Measurements from ENCODE around the gene KYAT1. TPM values are rescaled to one million over a fixed set of nuclear protein-coding genes. Genes with fewer than 3 reads are reported as not detected.
A peak's percentile ranks its signal among the peaks of the same experiment; 100 is the strongest.
"Not testable (repeated sequence)": the region's sequence is repeated elsewhere in the genome, so short reads cannot be mapped to it uniquely, and the experiment has no call there.

The KYAT1 gene
- total RNA-seq, 2 donors from 2014 or later, result 5.4 to 14.2 TPM

DNA sequence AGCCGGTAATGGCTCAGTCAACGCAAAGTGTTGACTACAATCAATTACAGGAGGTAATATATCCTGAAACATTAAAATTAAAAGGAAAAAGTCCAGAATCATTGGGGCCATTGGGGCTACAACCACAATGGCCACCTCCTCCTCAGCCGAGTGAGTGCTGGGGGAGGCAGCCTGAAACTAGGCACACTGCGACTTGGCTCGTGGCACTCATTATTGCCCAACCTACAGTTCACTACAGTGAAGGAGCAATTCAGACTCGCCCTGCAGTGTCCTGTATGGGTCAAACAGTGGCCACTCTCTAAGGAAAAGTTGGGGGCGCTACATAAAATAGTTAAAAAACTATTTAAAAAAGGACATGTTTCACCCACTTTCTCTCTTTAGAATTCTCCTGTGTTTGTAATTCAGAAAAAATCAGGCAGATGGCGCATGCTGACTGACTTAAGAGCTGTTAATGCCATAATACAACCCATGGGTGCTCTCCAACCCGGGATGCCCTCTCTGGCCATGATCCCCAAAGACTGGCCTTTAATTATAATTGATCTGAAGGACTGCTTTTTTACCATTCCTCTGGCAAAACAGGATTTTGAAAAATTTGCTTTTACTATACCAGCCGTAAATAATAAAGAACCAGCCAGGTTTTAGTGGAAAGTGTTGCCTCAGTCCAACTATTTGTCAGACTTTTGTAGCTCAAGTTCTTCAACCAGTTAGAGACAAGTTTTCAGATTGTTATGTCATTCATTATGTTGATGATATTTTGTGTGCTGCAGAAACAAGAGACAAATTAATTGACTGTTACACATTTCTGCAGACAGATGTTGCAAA lies 29.8 kb downstream of the KYAT1 start:
- H3K9me3 ChIP-seq; DNase-seq (ENCODE audit: low spot score); H3K27me3 ChIP-seq (replicated peaks; ENCODE audit: insufficient read depth); H3K4me1 ChIP-seq (ENCODE audit: control insufficient read depth in 1 of 2, low read depth in 2 of 2); H3K4me3 ChIP-seq; H3K27ac ChIP-seq; ATAC-seq (ENCODE audit: insufficient number of reproducible peaks, low FRiP score, low read depth); H3K36me3 ChIP-seq: not testable (repeated sequence)
- TF ChIP-seq, protein P1, sequence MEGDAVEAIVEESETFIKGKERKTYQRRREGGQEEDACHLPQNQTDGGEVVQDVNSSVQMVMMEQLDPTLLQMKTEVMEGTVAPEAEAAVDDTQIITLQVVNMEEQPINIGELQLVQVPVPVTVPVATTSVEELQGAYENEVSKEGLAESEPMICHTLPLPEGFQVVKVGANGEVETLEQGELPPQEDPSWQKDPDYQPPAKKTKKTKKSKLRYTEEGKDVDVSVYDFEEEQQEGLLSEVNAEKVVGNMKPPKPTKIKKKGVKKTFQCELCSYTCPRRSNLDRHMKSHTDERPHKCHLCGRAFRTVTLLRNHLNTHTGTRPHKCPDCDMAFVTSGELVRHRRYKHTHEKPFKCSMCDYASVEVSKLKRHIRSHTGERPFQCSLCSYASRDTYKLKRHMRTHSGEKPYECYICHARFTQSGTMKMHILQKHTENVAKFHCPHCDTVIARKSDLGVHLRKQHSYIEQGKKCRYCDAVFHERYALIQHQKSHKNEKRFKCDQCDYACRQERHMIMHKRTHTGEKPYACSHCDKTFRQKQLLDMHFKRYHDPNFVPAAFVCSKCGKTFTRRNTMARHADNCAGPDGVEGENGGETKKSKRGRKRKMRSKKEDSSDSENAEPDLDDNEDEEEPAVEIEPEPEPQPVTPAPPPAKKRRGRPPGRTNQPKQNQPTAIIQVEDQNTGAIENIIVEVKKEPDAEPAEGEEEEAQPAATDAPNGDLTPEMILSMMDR (IDR thresholded peaks at IDR 0.05), result peak; percentile 70

DNA sequence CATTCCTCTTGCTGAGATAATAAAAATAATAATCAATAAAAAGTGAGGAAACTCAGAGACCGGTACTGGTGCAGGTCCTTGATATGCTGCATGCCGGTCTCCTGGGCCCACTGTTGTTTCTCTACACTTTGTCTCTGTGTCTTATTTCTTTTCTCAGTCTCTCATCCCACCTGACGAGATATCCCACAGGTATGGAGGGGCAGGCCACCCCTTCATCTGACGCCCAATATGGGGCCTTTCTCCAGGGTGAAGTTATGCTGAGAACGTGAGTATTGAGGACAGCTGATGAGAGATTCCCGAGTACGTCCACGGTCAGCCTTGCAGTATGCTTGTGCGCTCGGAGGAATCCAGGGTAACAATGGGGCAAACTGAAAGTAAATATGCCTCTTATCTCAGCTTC lies 30.7 kb downstream of the KYAT1 start:
- H3K27me3 ChIP-seq (replicated peaks; ENCODE audit: insufficient read depth); H3K36me3 ChIP-seq; DNase-seq (ENCODE audit: low spot score); ATAC-seq (ENCODE audit: insufficient number of reproducible peaks, low FRiP score, low read depth); H3K4me1 ChIP-seq (ENCODE audit: control insufficient read depth in 1 of 2, low read depth in 2 of 2); H3K4me3 ChIP-seq; H3K27ac ChIP-seq; H3K9me3 ChIP-seq: not testable (repeated sequence)

DNA sequence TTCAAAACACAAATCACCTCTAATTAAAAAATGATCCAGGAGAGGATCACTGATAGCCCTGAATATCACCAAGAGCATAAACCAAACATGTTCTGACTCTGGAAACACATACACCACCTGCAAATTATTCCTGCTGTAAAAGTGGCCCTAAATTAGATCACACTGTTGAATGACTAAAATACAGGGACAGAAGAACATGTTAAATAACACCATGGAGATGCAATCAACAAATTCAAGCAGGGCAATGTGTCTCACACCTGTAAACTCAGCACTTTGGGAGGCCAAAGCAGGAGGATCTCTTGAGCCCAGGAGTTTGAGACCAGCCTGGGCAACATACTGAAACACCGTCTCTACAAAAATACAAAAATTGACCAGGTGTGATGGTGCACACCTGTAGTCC lies 33.9 kb downstream of the KYAT1 start:
- DNase-seq (ENCODE audit: low spot score), result no peak
- no peaks in the 10 kb centered on the region for H3K4me1 ChIP-seq (ENCODE audit: control insufficient read depth in 1 of 2, low read depth in 2 of 2)

DNA sequence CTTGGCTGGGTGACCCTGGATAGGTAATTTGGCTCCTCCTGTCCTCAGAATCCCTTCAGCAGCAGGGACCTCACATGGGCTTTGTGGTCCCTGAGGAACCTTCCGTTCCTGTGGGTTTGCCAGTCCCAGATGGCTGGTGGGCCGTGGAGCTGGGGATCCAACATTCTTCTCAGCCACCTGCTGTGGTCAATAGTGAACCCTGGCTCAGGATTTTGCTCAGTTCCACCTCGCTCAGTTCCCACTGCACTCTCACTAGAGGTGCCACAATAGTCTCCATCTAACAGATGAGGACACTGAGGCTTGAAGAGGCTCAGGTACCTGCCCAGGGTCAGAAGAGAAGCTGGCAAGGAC lies 35.1 kb downstream of the KYAT1 start:
- TF ChIP-seq, protein P1 (IDR thresholded peaks at IDR 0.05), result no peak

More for the DNA sequence above, 33.9 kb downstream of the KYAT1 start:
- H3K27me3 ChIP-seq (replicated peaks; ENCODE audit: insufficient read depth), result no peaks in the 10 kb centered on the region
- TF ChIP-seq, protein P1 (IDR thresholded peaks at IDR 0.05), result no peak
- no peak overlapping the region for H3K27ac ChIP-seq
- H3K9me3 ChIP-seq, result no peaks in the 10 kb centered on the region
- ATAC-seq (ENCODE audit: insufficient number of reproducible peaks, low FRiP score, low read depth), result no peak
- no peaks in the 10 kb centered on the region for H3K36me3 ChIP-seq
- H3K4me3 ChIP-seq, result no peak overlapping the region

DNA sequence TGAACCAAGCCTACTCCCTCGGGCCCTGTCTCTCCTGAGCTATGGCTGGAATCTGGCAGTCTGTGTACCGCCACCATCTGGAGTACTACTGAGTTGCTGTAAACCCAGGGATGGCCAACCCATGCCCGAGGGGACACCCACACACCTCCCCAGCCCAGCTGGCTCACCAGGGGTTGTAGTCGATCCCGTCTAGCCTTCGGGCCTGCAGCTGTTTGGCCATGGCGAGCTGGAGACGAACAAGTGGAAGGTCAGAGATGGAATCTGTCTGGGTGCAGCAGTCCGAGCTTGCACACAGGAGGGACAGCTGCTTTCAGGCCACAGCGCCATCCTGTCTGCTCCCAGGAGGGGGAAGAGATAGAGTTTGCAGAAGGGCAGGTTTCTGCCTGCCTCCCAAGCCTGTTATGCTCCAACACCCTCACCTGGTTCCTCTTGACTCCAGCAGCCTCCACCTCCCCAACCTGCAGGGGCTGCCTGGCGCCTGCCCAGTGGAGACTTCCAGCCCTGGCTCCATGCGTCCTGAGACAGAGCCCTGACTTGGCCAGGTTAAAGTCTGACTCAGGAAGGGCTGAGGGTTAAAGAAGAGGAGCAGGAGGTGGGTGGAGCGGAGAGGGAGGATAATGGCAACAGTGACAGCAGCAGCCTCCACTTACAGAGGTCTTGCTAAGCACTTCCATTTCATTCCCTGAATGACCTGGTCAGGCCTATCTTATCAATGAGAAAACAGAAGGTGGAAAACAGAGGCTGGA lies 36.4 kb downstream of the KYAT1 start:
- Histone ChIP-seq H3K36me3 (no peaks in the 10 kb centered on the region), H3K27me3 (replicated peaks; ENCODE audit: insufficient read depth) (no peaks in the 10 kb centered on the region), H3K4me1 (ENCODE audit: control insufficient read depth in 1 of 2, low read depth in 2 of 2) (no peaks in the 10 kb centered on the region), H3K4me3 (no peak overlapping the region), H3K27ac (no peak overlapping the region), H3K9me3 (no peaks in the 10 kb centered on the region)
- TF ChIP-seq, protein P1 (IDR thresholded peaks at IDR 0.05), result no peak
- no peak for ATAC-seq (ENCODE audit: insufficient number of reproducible peaks, low FRiP score, low read depth)
- DNase-seq (ENCODE audit: low spot score), result no peak

More for the DNA sequence above, 35.1 kb downstream of the KYAT1 start:
- no peaks in the 10 kb centered on the region for H3K9me3 ChIP-seq
- no peaks in the 10 kb centered on the region for H3K36me3 ChIP-seq
- no peak overlapping the region for H3K4me3 ChIP-seq
- H3K4me1 ChIP-seq (ENCODE audit: control insufficient read depth in 1 of 2, low read depth in 2 of 2), result no peaks in the 10 kb centered on the region
- ATAC-seq (ENCODE audit: insufficient number of reproducible peaks, low FRiP score, low read depth) (no peak), DNase-seq (ENCODE audit: low spot score) (no peak)
- no peak overlapping the region for H3K27ac ChIP-seq
- no peaks in the 10 kb centered on the region for H3K27me3 ChIP-seq (replicated peaks; ENCODE audit: insufficient read depth)

DNA sequence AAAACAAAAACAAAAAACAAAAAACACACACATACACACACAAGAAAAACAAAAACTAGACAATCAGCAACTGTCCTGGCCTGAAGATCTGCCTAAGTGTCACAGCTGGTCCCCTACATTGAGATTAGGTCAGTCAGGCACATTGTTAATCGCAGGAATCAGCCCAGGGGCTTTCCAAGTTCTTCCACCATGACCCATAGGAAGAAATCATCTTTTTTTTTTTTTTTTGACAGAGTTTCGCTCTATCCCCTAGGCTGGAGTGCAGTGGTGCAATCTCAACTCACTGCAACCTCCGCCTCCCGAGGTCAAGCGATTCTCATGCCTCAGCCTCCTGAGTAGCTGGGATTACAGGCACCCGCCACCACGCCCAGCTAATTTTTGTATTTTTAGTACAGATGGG lies 38.6 kb downstream of the KYAT1 start:
- not testable (repeated sequence) for H3K36me3 ChIP-seq; H3K9me3 ChIP-seq; H3K27ac ChIP-seq; H3K4me3 ChIP-seq; H3K27me3 ChIP-seq (replicated peaks; ENCODE audit: insufficient read depth); DNase-seq (ENCODE audit: low spot score); H3K4me1 ChIP-seq (ENCODE audit: control insufficient read depth in 1 of 2, low read depth in 2 of 2); ATAC-seq (ENCODE audit: insufficient number of reproducible peaks, low FRiP score, low read depth)

Measured in thoracic aorta (tissue), 2 donors.